Fibroblast of lung (primary cell): ENCODE data around the gene DOCK4.

Experiments used
- EZH2 ChIP-seq: IDR thresholded peaks from 2 replicates; pipeline ENCODE4 v1.5.1; 2012; ENCODE audit warnings: low read length, control low read depth, mild to moderate bottlenecking; ENCODE audit errors: missing control alignments
- TF ChIP-seq, protein P1 (sequence below), 2 donors: IDR thresholded peaks in 1 of 2; conservative IDR thresholded peaks in 1 of 2; 1 replicate in 1 of 2; 2 replicates in 1 of 2; pipeline ENCODE4 v1.5.1; 2011 to 2012; ENCODE audit warnings: low read length in 2 of 2, control low read depth in 1 of 2, inconsistent platforms in 1 of 2, low read depth in 1 of 2, mild to moderate bottlenecking in 1 of 2

- TF ChIP-seq, protein P1, sequence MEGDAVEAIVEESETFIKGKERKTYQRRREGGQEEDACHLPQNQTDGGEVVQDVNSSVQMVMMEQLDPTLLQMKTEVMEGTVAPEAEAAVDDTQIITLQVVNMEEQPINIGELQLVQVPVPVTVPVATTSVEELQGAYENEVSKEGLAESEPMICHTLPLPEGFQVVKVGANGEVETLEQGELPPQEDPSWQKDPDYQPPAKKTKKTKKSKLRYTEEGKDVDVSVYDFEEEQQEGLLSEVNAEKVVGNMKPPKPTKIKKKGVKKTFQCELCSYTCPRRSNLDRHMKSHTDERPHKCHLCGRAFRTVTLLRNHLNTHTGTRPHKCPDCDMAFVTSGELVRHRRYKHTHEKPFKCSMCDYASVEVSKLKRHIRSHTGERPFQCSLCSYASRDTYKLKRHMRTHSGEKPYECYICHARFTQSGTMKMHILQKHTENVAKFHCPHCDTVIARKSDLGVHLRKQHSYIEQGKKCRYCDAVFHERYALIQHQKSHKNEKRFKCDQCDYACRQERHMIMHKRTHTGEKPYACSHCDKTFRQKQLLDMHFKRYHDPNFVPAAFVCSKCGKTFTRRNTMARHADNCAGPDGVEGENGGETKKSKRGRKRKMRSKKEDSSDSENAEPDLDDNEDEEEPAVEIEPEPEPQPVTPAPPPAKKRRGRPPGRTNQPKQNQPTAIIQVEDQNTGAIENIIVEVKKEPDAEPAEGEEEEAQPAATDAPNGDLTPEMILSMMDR (conservative IDR thresholded peaks at IDR 0.05 in 1 of 2, IDR thresholded peaks at IDR 0.05 in 1 of 2; ENCODE audit: low read depth in 1 of 2, low read length in 2 of 2), result no peak
- TF ChIP-seq EZH2, result no peak
Observed at GRCh38 chr7:111806232-111806631, 400.0 kb downstream of the DOCK4 start.
